ENCODE results near the gene NECTIN3.

NECTIN3 gene

DNA sequence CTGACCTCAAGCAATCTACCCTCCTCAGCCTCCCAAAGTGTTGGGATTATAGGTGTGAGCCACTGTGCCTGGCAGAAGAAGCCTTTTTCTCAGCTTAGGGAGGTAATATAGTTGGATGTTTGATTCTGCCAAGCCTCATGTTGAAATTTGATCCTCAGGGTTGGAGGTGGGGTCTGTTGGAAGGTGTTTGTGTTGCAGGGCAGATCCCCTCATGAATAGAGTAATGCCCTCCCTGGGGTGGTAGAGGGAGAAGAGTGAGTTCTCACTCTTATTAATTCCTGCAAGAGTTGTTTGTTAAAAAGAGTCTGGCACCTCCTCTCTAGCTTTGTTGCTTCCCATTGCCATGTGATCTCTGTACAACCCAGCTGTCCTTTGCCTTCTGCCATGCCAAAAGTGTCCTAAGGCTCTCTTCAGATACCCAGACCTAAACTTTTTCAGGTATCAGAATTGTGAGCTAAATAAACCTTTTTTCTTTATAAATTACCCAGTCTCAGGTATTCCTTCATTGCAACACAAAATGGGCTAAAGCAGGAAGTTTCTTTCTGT is 16.4 kb downstream of the NECTIN3 start:
- DNase-seq: no peak

DNA sequence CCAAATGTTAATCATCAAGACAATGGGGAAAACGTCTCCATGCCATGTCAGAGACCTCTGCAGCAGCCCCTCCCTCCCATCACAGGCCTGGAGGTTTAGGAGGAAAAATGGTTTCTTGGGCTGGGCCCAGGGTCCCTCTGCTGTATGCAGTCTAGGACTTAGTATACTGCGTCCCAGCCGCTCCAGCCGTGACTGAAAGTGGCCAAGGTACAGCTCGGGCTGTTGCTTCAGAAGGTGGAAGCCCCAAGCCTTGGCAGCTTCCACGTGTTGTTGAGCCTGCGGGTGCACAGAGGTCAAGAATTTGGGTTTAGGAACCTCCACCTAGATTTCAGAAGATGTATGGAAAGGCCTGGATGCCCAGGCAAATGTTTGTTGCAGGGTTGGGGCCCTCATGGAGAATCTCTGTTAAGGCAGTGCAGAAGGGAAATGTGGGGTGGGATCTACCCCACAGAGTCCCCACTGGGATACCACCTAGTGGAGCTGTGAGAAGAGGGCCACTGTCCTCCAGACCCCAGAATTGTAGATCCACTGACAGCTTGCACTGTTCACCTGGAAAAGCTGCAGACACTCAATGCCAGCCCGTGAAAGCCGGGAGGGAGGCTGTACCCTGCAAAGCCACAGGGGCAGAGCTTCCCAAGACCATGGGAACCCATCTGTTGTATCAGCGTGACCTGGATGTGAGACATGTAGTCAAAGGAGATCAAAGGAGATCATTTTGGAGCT is 25.0 kb downstream of the NECTIN3 start:
- DNase-seq: no peak

DNA sequence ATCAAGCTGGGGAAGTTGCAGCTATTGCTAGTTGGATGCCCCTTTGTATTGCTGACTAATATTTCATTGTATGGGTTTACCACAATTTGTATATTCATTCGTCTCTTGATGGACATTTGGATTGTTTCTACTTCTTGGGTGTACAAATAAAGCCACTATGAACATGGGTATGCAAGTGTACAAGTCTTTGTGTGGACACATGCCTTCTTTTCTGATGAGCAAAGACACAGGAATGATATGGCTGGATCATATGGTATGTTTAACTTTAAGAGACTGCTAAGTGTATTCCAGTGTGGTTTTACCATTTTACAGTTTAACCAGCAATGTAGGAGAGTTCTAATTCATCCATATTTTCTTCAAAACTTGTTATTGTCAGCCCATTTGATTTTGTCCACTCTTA is 32.2 kb downstream of the NECTIN3 start:
- DNase-seq: no peak

- DNase-seq: no peak
Observed at GRCh38 chr3:111106993-111107661, 35.5 kb downstream of the NECTIN3 start.

GRCh38 chr3:111107662-111108035 is 36.0 kb downstream of the NECTIN3 start:
- no peak for DNase-seq

DNA sequence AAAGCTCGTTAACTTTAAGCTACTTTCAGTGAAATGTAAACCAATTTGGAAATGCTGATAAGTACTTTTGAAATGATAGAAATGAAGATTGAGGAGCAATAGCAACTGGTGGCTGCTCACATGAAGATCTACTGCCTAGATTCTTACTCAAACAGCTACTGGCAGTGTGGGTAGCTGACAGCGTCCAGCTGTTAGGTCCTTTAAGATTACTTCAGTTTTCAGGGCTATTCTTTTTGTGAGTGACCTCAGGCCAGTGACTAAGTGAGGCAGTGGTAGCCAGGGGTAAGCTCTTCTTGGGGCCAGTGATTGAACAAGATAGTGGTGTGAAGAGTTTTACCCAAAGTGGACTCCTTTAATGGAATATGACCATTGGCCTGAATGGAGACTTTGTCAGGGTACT is 41.3 kb downstream of the NECTIN3 start:
- no peak for DNase-seq

DNA sequence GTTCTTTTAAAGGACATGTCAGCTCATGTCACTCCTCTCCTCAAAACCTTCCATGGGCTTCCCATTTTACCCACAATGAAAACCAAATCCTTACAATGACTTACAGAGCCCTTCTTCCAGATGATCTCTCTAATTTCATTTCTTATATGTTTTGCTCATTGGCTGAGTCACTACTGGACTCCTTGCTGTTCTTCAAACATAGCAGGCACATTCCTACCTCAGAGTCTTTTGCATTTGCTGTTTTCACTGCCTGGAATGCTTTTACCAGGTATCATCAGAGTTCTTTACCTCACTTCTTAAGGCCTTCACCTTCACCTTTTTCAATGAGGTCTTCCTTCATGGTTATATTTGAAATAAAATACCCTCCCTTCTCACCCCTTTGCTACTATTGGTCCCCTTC is 57.3 kb downstream of the NECTIN3 start:
- DNase-seq: no peak

DNA sequence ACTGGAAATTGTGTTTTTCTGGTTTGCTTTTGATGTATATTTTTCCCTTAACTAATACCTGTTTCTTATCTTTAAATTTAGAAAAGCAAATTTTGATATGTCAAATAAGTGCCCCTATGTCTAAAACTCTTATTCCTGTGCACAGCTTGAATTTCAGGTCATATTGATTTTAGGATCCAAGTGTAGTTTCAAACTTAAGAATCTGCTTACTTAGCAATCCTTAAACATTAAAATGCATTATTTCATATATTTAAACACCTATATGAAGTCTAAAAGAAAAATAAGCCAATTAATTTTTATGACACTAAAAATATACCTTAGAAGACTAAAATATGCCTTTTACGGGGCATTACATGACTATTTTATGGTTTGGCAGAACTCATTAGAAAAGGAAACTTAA is 59.2 kb downstream of the NECTIN3 start:
- DNase-seq: no peak

- DNase-seq: no peak
Observed at GRCh38 chr3:111134302-111134701, 62.7 kb downstream of the NECTIN3 start.

GRCh38 chr3:111151438-111151837 is 79.8 kb downstream of the NECTIN3 start:
- DNase-seq: no peak

GRCh38 chr3:111152496-111152895 is 80.9 kb downstream of the NECTIN3 start:
- DNase-seq: no peak

GRCh38 chr3:111156517-111156916 is 84.9 kb downstream of the NECTIN3 start:
- DNase-seq: no peak

DNA sequence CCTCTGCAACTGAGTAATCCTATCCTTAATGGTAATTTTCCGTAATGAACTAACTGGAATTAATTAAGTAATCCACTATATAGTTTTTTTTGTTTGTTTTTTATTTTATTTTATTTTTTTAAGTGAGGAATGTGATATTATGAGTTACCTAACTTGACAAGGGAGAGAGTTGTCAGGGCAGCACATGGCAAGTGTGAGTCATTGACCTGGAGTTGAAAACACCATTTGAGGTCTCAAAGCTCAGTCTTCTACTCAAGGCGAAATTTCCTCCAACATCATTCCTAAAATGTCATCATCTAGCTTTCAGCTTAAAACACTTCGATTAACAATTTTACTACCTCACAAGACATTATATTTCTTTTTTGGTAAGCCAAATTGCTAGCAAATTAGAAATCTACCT is 87.8 kb downstream of the NECTIN3 start:
- no peak for DNase-seq

GRCh38 chr3:111164621-111165020 is 93.0 kb downstream of the NECTIN3 start:
- DNase-seq: no peak

GRCh38 chr3:111165411-111165810 is 93.8 kb downstream of the NECTIN3 start:
- no peak for DNase-seq

DNA sequence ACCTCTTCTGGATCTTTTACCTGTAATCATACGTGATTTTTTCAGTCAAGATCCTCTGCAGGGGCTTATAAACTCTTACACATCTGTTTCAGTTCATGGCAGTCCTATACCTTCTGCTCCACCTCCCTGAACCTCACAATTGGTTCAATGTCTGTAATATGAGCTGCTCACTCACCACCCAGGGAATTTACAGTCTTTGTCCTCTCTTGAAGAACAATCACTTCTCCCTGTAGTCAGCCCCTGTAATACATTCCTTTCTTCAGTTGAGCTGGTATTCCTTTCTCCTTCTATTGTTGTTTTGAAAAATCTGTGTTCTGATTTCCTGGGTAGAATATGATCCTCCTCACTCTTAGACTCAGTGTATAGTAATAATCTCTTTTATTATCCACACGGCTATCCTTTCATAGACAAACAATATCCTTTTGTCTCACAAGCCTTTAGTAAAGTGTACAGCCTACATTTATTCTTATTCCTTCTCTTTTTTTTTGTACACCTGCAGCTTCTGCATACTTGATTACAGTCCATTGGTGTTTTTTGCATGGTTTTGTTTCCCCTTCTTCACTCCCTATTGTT is 101.8 kb downstream of the NECTIN3 start:
- no peak for DNase-seq

GRCh38 chr3:111173906-111174305 is 102.3 kb downstream of the NECTIN3 start:
- DNase-seq: no peak

DNA sequence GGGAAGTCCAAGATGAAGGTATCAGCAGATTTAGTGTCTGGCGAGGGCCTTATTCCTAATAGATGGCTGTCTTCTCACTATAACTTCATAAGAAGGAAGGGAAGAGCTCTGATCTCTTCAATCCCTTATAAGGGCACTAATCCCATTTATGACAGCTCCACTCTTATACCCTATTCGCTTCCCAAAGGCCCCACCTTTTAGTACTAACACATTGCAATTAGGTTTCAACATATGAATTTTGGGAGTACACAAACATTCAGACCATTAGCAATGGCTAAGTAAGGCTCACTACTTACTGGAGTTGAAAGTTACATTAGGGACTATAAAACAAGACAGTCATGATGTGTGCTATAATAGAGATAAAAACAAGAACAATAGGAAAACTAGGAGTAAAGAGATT is 118.9 kb downstream of the NECTIN3 start:
- no peak for DNase-seq

GRCh38 chr3:111193472-111193871 is 121.9 kb downstream of the NECTIN3 start:
- no peak for DNase-seq

GRCh38 chr3:111194048-111194447 is 122.4 kb downstream of the NECTIN3 start:
- DNase-seq: no peak

DNA sequence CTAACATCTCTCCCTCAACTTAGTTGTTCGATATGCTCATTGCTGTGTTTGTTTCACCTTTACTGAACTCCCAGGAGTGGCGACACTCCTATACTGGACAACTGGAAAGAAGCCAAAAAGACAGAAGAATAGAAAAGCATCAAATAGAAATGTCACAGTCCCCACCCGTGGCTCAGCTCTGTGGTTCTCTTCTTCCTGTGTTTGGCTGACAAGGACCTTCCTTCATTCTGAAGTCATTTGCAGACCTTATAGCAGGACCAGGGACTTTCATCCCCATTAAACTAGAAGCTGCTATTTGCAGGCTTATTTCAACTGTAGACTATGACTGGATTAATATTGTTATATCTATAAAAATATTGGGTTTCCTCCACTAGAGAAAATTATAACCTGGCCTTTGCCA is 125.9 kb downstream of the NECTIN3 start:
- no peak for DNase-seq

GRCh38 chr3:111200027-111200426 is 128.4 kb downstream of the NECTIN3 start:
- no peak for DNase-seq

- no peak for DNase-seq
Observed at GRCh38 chr3:111210003-111210711, 138.5 kb downstream of the NECTIN3 start.
